ENCODE data around the gene ZNF574. TPM values are rescaled to one million over a fixed set of nuclear protein-coding genes. Genes with fewer than 3 reads are reported as not detected.

ZNF574 gene
- total and polyA plus RNA-seq, 2 experiments from 2014 or later, result 19.4 to 61.2 TPM

DNA sequence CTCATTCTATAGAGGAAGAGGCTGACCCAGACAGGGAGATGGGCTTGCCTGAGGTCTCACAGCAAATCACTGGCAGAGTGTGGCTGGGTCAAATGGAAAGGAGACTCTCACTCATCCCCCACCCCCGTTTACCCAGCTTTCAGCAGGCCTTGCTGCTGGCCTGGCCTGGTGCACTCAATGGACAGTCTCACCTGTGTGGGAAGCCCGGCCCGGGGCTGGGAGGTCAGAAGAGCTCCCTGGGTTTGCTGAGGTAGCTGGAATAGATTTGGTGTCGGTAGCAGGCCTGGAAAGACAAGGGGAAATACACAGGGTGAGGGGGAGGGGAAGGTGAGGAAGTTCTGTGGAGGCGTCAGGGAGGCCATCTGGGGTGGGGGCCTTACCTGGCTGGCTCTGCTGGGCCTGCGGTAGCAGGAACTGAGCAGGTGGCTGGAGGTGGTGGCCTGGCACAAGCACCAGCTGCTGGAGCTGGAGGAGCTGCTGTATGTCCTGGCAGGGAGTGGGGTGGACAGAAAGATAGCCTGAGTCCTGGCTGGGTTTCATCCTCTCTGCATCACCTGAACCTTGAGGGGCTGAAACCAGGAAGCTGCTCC, 23.5 kb downstream of the ZNF574 start:
- H3K4me1 Mint-ChIP-seq, result peaks cover 15% of the 10 kb centered on the region
- no peak for TF ChIP-seq JUNB (IDR thresholded peaks at IDR 0.05; ENCODE audit: unreplicated experiment)
- TF ChIP-seq EZH2 (IDR thresholded peaks at IDR 0.05; ENCODE audit: low read depth, unreplicated experiment), result no peak
- TF ChIP-seq, protein P1, sequence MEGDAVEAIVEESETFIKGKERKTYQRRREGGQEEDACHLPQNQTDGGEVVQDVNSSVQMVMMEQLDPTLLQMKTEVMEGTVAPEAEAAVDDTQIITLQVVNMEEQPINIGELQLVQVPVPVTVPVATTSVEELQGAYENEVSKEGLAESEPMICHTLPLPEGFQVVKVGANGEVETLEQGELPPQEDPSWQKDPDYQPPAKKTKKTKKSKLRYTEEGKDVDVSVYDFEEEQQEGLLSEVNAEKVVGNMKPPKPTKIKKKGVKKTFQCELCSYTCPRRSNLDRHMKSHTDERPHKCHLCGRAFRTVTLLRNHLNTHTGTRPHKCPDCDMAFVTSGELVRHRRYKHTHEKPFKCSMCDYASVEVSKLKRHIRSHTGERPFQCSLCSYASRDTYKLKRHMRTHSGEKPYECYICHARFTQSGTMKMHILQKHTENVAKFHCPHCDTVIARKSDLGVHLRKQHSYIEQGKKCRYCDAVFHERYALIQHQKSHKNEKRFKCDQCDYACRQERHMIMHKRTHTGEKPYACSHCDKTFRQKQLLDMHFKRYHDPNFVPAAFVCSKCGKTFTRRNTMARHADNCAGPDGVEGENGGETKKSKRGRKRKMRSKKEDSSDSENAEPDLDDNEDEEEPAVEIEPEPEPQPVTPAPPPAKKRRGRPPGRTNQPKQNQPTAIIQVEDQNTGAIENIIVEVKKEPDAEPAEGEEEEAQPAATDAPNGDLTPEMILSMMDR (conservative IDR thresholded peaks at IDR 0.05; ENCODE audit: low read depth in 2 of 2), result no peak
- TF ChIP-seq STAT1 (IDR thresholded peaks at IDR 0.05; ENCODE audit: unreplicated experiment), result no peak
- no peak for TF ChIP-seq NANOG (IDR thresholded peaks at IDR 0.05; ENCODE audit: borderline replicate concordance)
- TF ChIP-seq, protein P2, sequence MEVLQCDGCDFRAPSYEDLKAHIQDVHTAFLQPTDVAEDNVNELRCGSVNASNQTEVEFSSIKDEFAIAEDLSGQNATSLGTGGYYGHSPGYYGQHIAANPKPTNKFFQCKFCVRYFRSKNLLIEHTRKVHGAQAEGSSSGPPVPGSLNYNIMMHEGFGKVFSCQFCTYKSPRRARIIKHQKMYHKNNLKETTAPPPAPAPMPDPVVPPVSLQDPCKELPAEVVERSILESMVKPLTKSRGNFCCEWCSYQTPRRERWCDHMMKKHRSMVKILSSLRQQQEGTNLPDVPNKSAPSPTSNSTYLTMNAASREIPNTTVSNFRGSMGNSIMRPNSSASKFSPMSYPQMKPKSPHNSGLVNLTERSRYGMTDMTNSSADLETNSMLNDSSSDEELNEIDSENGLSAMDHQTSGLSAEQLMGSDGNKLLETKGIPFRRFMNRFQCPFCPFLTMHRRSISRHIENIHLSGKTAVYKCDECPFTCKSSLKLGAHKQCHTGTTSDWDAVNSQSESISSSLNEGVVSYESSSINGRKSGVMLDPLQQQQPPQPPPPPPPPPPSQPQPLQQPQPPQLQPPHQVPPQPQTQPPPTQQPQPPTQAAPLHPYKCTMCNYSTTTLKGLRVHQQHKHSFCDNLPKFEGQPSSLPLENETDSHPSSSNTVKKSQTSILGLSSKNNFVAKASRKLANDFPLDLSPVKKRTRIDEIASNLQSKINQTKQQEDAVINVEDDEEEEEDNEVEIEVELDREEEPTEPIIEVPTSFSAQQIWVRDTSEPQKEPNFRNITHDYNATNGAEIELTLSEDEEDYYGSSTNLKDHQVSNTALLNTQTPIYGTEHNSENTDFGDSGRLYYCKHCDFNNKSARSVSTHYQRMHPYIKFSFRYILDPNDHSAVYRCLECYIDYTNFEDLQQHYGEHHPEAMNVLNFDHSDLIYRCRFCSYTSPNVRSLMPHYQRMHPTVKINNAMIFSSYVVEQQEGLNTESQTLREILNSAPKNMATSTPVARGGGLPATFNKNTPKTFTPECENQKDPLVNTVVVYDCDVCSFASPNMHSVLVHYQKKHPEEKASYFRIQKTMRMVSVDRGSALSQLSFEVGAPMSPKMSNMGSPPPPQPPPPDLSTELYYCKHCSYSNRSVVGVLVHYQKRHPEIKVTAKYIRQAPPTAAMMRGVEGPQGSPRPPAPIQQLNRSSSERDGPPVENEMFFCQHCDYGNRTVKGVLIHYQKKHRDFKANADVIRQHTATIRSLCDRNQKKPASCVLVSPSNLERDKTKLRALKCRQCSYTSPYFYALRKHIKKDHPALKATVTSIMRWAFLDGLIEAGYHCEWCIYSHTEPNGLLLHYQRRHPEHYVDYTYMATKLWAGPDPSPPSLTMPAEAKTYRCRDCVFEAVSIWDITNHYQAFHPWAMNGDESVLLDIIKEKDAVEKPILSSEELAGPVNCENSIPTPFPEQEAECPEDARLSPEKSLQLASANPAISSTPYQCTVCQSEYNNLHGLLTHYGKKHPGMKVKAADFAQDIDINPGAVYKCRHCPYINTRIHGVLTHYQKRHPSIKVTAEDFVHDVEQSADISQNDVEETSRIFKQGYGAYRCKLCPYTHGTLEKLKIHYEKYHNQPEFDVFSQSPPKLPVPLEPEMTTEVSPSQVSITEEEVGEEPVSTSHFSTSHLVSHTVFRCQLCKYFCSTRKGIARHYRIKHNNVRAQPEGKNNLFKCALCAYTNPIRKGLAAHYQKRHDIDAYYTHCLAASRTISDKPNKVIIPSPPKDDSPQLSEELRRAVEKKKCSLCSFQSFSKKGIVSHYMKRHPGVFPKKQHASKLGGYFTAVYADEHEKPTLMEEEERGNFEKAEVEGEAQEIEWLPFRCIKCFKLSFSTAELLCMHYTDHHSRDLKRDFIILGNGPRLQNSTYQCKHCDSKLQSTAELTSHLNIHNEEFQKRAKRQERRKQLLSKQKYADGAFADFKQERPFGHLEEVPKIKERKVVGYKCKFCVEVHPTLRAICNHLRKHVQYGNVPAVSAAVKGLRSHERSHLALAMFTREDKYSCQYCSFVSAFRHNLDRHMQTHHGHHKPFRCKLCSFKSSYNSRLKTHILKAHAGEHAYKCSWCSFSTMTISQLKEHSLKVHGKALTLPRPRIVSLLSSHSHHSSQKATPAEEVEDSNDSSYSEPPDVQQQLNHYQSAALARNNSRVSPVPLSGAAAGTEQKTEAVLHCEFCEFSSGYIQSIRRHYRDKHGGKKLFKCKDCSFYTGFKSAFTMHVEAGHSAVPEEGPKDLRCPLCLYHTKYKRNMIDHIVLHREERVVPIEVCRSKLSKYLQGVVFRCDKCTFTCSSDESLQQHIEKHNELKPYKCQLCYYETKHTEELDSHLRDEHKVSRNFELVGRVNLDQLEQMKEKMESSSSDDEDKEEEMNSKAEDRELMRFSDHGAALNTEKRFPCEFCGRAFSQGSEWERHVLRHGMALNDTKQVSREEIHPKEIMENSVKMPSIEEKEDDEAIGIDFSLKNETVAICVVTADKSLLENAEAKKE (CRISPR knock-in tag; IDR thresholded peaks at IDR 0.05), result no peak
- no peak for TF ChIP-seq ZNF114 (CRISPR knock-in tag; IDR thresholded peaks at IDR 0.05)
- TF ChIP-seq, protein P3, sequence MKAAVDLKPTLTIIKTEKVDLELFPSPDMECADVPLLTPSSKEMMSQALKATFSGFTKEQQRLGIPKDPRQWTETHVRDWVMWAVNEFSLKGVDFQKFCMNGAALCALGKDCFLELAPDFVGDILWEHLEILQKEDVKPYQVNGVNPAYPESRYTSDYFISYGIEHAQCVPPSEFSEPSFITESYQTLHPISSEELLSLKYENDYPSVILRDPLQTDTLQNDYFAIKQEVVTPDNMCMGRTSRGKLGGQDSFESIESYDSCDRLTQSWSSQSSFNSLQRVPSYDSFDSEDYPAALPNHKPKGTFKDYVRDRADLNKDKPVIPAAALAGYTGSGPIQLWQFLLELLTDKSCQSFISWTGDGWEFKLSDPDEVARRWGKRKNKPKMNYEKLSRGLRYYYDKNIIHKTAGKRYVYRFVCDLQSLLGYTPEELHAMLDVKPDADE (IDR thresholded peaks at IDR 0.05), result no peak
- no peak for TF ChIP-seq ZNF331 (CRISPR knock-in tag; IDR thresholded peaks at IDR 0.05; ENCODE audit: low read depth)
- no peak for TF ChIP-seq EZH2phosphoT487 (IDR thresholded peaks at IDR 0.05; ENCODE audit: unreplicated experiment)
- TF ChIP-seq REST (IDR thresholded peaks at IDR 0.05; ENCODE audit: unreplicated experiment), result no peak
- no peak for TF ChIP-seq CREB1 (CRISPR knock-in tag; IDR thresholded peaks at IDR 0.05; ENCODE audit: low read depth)
- TF ChIP-seq POLR2AphosphoS5 (IDR thresholded peaks at IDR 0.05; ENCODE audit: low read depth), result no peak

More for the DNA sequence above, 23.5 kb downstream of the ZNF574 start:
- Histone ChIP-seq H3F3A (replicated peaks; ENCODE audit: low read depth) (0 out of 2 replicates have a peak, but pooled peaks cover 9% of the 10 kb centered on the region), H4K20me1 (replicated peaks; ENCODE audit: insufficient read depth) (no peaks in the 10 kb centered on the region), H3K36me3 (ENCODE audit: insufficient read depth) (no peaks in the 10 kb centered on the region), H3K4me2 (peak overlapping the region; percentile 57), H3K27me3 (ENCODE audit: insufficient read depth) (no peaks in the 10 kb centered on the region), H2AFZ (peak overlapping the region; percentile 63; the same call in 1 of the 2 replicates), H3K79me2 (replicated peaks; ENCODE audit: insufficient read depth) (no peaks in the 10 kb centered on the region), H3K27ac (ENCODE audit: low read depth) (no peak overlapping the region), H3K9me2 (ENCODE audit: insufficient read depth) (no peaks in the 10 kb centered on the region), H3K4me3 (no peak overlapping the region), H3K4me1 (ENCODE audit: insufficient read depth) (peaks cover 8% of the 10 kb centered on the region; the same call in 1 of the 2 replicates)
- H3K9me3 Mint-ChIP-seq, result no peaks in the 10 kb centered on the region
- H3K4me3 Mint-ChIP-seq, result no peak overlapping the region; the same call in 2 of the 3 replicates
- ATAC-seq (peak; percentile 4; the same call in 1 of the 3 replicates), DNase-seq (ENCODE audit: low spot score) (no peak)
- H3K36me3 Mint-ChIP-seq (ENCODE audit: low read depth), result no peaks in the 10 kb centered on the region
- peaks cover 4% of the 10 kb centered on the region for H3K27me3 Mint-ChIP-seq (ENCODE audit: insufficient read depth, low read depth, poor library complexity)
- H3K27ac Mint-ChIP-seq, result peak overlapping the region; percentile 38; the same call in 1 of the 2 replicates
